Endothelial cell of umbilical vein (primary cell): ENCODE results near the gene ACOT13.

ENCODE experiments used
- GATA2 ChIP-seq: IDR thresholded peaks from 2 replicates; pipeline ENCODE4 v1.7.0; 2011; ENCODE audit warnings: low read depth, mild to moderate bottlenecking, moderate library complexity, mixed read lengths, low read length; ENCODE audit not compliant: insufficient read length, insufficient read depth
- MYC ChIP-seq: IDR thresholded peaks from one replicate; pipeline ENCODE4 v1.6.1; 2011; ENCODE audit warnings: mild to moderate bottlenecking, low read depth, low read length

DNA sequence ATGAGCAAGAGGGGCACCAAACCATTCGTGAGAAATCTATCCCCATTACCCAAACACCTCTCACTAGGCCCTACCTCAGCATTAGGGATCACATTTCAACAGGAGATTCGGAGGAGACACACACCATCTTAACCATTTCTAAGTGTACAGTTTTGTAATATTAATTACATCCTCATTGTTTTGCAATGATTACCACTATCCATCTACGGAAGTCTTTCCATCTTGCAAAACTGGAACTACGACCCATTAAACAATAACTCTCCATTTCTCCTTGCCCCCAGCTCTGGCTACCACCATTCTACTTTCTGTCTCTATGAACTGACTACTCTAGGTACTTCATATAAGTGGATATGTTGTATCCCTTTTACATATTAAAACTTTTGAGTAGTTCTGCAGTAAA is 20.1 kb downstream of the ACOT13 start:
- TF ChIP-seq GATA2 = no peak
- no peak for TF ChIP-seq MYC
